Suppressor macrophage treated with lipopolysaccharide for 1 hour (primary cell): ENCODE data around the gene FGFR3.

Experiments
- DNase-seq, 3 donors: peaks; one replicate each; pipeline ENCODE4 v3.0.0-alpha.2; 2020 to 2022

Gene FGFR3

DNA sequence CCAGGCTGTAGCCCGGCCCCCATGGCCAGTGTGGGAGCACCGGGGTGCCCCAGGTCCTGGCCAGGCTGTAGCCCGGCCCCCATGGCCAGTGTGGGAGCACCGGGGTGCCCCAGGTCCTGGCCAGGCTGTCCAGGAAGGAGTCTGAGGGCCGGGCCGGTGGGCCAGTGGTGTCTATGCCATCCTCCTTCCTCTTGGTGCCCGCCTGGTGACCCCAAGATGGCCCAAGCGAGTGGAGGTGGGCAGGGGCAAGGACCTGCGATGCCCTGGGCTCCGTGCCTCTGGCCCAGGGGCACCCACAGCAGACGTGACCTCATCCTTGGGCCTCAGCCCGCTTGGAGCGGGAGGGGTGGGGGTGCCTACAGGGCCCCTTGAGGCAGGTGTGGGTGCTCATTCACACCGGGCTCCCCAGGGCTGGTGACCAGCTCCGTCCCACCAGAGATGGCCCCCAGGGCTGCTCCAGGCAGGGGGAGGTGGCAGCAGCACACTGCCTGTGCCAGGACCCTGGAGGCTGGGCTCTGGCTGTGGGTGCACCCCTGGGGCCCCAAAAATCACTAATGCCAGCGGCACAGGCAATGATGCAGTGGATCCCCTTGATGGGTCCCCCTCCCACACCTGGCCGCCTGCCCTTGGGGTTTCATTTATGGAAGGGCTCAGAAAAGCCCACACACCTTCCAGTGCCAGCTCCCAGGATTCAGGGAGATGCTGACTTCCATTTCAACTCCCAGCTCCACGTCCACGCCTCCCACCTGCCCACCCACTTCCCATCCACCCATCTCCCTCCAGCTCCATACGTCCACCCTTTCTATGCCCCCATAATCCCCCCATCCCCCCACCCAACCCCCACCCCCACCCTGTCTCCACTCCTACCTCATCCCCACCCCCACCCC lies 36.0 kb upstream of the FGFR3 start:
- no peak for DNase-seq

GRCh38 chr4:1757836-1758235 lies 35.3 kb upstream of the FGFR3 start:
- no peak for DNase-seq

DNA sequence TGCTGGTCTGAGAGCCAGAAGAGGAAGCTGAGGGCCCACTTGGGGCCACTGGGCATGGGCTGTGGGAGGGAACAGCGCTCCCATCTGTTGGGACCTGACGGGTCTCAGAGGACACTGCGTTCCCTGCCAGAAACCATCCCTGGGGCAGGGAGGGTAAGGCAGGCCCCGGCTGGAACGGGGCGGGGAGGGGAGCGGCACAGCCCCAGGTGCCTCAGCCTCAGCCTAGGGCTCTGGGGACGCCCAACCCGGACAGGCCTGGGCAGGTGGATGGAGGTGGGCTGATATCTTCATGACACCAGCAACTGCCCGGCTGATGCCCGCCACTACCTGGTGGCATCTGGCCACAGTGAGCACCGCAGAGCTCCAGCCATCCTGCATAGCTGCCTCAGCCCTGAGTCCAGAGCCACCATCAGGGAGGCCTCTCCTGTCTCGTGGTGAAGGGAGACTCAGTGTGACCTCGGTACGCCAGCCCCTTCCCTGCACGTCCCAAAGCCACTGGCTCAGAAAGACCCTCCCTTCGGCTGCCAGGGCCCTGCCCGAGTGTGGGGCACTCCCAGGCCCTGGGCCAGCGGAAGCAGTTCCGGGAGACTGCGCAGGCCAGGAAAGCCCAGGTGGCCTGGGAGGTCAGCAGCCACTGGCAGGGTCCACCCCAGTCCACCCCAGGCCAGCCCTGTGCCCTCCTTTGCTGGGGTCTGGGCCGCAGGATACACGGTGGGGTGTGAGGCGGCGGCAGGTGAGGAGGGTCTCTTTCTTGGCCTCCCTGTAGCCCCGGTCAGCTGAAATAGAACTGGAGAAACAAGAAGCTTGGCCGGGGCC lies 34.6 kb upstream of the FGFR3 start:
- DNase-seq = no peak

DNA sequence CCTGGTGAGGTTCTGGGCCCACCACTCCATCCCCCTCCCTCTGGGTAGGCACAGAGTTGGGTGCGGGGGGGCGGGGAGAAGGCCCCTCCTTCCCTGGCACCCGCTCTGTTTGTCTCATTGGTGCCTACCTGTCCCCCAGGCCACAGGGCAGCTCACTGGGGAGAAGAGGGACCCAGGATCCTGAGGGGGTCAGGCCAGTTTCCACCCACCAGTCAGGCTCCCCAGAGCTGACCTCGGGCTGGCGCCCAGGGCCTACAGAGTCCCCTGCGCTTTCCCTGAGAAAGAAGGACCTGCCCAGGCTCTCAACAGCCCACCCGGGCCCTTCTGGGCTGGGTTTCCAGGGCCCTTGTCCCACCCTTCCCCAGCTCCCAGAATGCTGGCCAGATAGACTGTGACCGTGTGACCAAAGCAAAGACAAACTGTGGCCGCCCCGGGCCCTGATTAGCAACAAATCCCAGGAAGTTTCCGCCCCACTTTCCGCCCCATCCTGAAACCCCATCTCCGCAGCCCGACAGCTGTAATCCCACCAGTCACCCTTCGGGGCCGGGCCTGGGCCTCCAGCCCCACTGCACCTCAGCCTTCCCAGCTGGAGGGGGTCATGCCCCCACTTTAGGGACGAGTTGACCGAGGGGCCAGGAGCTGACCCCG lies 33.8 kb upstream of the FGFR3 start:
- DNase-seq = no peak

GRCh38 chr4:1759818-1760223 lies 33.3 kb upstream of the FGFR3 start:
- DNase-seq = no peak

DNA sequence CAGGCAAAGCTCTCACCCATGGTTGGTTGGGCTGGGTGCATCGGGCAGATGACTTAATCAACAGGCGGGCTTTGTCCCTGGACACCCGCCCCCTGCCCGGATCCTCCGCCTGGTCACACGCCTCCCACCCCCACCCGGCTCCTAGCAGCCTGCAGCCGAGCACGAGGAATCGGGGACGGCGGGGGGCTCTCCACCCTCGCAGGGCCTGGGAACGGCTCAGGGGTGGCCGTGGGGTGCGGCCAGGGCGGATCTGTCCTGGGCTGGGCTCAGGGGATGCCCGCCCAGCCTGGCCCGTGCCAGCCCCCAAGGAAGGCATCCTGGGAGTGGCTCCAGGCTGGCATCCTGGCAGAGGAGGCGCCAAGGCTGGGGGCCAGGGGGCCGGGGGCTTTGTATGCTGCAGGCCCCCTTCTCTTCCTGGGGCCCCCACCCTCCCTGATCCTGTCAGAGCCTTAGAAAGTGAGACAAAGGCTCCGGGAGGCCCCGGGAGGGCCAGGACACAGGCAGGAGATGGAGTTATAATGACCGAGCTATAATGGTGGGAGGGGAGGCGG lies 32.5 kb upstream of the FGFR3 start:
- no peak for DNase-seq

GRCh38 chr4:1761130-1761689 lies 31.9 kb upstream of the FGFR3 start:
- DNase-seq = no peak

GRCh38 chr4:1762264-1763010 lies 30.7 kb upstream of the FGFR3 start:
- no peak for DNase-seq

DNA sequence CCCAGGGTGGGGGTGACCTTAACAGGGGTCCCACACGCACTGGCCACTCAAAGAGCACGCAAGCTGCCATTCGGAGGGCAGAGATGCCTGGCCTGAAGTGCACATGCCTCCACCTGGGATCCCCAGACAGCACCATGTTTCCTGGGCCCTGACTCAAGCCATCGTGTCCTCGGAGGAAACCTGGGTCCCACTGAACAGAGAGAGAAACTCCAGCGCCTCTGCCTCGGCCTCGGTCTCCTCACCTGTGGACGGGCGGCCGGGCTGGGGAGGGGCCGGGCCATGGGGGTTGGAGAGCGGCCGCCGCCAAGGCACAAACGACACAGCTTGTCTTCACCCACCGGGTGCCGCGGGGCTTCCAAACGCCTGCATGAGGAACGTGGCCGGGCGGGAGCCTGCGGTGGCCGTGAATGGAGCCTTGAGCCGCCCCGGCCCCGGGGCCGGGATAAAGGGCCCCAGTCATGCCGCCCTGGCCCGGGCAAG lies 30.0 kb upstream of the FGFR3 start:
- no peak for DNase-seq

DNA sequence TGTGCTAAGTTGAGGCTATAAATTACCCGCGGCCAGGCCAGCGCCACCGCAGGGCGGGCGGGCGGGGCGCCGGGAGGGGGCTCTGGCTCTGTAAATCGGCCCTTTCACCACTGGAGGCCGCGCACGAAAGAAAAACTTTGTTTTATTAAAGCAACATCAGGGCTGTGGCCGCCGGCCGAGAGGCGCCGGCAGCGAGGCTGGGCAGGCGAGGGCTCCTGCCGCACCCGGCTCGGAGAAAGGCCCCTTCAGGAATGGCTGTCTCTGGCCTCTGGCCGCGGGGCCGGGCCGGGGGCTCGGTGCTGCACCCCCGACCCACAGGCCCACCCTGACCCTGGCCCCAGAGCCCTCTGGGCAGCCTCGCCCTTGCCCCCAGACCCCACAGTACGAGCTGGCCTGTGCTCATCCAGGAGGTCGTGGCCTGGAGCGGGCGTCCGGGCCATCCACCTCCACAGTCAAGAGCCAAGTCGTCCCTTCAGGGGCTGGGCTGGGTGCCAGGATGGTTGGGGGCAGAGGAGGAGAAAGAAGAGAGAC lies 29.5 kb upstream of the FGFR3 start:
- DNase-seq = peak; percentile 15 to 52 (median 22)

DNA sequence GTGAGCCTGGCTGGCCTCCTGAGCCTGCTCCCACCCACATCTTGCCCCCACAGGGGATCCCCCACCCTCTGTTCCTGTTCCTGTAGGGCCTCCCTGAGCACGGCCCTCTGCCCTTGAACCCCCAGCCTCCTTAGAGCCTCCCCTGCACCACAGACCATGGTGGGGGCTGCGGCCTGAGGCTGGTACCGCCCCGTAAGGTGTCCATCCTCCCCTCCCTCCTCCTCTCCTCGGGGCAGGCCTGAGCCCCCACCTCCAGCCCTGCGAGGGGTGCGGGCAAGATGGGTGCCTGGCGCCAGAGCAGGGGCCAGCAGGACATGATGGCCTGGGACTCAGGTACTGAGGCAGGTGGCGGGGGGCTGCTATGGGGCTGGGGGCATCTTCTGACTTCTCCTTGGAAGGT lies 28.4 kb upstream of the FGFR3 start:
- DNase-seq = no peak

DNA sequence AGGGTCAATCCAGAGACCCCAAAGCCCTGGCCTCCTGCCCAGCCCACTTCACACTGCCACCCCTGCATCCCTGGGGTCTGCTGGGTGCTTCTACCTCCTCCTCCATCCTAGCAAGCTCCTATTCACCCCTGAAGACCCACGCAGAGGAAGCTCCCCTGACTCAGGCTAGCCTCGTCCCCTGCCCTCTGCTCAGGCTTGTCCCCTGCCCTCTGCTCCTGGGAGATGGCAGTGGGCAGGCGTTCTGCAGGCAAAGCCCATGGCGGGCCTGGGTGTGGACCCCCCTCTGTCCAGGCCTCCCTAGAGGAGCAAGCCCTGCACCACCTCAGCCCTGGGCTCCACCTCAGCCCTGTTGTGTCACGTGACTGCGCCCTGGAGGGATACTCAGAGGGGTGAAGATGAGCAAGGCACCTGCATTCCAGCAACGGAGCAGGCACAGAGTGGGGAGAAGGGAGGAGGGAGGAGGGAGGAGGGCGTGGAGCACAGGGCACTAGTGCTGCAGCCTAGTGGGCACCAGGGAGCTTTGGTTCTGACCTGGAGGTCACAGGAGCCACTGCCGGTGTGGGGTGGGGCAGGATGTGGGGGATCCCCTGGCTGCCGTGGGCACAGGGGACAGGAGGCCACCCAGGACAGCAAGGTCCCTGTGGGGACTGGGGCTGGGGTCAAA lies 27.6 kb upstream of the FGFR3 start:
- no peak for DNase-seq

DNA sequence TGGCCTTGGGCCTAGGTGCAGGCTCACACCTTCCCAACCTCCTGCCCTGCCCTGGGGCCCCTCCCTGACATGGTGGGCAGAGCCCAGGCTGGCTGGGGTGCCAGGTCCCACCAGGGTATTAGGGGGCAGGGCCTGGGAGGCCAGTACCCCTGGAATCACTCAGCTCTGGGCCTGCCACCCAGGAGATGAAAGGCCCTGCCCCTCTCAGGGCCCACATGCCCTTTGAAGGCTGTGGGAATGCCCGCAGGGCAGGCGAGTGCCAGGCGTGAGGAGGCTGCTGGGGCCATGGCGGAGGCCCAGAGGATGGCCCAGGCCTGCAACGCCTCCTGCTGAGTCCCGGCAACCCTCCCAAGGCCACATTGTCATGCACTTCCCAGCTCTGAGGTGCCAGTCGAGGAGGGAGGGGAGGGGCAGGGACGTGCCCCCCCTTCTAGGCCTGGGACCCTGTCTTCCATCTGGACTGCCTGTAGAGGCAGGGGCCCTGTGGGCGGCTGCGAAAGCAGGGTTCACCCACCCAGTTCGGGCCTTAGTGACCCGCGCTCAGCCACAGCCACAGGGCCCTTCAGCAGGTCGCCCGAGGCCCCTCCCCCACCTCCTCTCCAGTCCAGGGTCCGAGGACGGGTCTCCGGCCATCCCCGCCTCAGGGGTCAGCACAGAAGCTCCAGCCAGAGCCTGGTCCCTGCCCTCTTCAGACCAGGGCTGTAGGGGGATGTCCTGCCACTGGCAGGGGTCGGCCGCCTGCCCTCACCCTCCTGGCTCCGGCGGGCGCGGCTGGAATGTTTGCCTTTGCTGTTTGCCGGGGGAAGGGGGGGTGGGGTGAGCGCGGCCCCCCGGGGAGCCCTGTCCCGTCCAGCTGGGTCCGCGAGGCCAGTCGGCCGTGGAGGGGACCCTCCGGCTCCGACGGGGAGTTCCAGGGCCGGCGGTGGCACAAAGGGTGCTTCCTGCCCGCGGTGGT lies 26.7 kb upstream of the FGFR3 start:
- DNase-seq = no peak

DNA sequence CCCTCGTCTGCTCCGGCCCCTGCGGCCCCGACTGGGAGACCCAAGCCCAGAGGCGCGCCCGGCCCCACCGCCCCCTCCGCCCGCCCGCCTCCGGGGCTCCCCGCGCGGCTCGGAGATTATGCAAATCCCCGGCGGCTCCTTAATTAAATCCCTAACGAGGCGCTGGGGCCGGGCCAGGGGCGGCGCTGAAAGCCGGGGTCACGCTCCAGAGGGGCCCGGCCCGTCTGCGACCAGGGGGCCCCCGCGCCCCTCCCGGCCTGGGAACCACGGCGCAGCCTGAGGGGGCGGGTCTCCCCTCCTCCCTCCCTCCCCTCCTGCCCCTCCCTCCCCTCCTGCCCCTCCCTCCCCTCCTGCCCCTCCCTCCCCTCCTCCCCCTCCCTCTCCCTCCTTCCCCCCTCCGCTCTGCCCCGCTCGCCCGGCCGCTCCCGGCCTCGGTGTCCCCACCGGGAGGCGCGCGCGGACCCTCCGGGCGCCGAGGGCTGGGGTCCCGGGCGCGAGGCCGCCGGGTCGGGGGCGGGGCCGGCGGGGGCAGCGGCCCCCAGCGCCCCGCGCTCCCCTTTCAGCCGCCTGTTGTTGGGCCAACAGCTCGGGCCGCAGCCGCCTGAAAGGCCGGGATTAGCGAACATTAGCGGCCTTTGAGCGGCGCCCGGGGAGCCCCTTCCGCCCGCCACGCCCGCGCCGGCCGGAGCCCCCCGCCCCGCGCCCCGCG lies 25.9 kb upstream of the FGFR3 start:
- DNase-seq = peak in 1 of 3 donors; percentile 31

GRCh38 chr4:1767770-1768366 lies 25.2 kb upstream of the FGFR3 start:
- peak; percentile 35 to 72 (median 50) for DNase-seq

DNA sequence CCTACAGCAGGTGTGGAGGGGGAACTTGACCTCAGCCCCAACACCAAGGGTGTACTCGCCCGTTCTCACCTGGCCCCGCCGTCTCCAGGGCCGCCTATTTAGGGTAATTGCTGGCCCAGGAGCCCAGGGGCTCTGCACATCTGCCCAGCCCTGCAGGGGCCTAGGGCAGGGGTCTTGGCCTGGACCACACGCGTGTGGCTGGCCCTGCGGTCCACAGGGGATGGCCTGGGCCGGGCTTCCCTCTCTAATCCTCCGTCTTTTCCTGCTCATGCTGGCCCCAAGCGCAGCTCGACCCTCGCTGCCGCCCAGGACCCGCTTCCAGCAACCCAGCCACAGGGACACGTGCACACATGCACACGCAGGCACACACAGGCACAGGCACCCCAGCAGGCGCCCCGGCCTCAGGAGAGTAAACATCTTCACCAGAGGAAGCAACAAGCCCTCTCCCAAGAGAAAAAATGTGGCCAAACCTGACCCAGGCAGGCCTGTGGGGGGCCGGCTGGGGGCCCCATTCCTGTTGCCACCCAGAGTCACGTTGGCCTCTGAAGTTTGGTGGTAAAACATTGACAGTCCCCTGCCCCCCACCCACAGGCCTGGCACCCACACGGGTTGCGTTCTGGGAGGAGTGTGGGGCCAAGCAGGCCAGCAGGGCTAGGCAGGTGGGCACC lies 24.6 kb upstream of the FGFR3 start:
- DNase-seq = no peak

DNA sequence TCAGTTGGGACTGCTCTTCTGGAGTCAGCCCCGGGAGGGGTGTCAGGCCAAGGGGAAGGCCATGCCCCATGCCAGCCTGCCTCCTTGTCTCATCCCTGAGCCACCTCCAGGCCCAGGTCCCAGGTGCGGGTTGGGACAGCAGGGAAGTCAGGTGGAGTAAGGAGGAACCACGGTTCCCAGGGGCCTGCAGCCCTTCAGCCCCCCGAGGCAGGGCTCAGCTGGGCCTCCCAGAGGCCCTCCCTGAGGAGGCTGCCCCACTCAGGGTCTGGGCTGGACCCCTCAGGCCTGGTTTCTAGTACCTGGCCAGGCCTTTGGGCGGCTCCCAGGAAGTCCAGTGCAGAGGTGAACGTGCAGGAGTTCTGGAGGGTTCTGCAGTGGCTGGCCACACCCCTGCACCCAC lies 23.4 kb upstream of the FGFR3 start:
- no peak for DNase-seq

DNA sequence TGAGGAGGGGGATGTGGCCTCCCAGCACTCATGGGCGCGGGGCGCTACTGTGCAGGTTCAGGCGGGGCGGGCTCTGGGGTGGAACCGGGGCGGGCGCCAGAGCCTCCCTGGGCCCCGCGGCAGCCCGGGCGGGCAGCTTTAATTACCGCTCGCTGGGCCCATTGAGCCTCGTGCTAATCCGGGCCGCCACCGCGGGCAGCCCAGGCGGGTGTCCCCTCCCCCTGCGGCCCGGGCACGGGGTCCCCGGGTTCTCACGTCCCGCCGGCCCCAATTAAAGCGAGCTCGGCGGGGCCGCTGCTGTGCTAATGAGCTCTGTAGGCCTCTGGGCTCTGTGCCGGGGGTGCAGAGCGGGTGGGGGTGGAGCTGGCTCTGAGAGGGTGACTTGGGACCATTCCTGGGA lies 22.8 kb upstream of the FGFR3 start:
- no peak for DNase-seq
